Subcutaneous abdominal adipose tissue (tissue), 5 donors: ENCODE results near the gene CDH19.

Experiments
- H3K27ac ChIP-seq: one replicate; pipeline ENCODE4 v1.7.0; 2013; ENCODE audit warnings: low read depth, mild to moderate bottlenecking, inconsistent platforms, low read length, moderate library complexity
- H3K27me3 ChIP-seq, 5 donors: one replicate each; pipeline ENCODE4 v1.7.0; 2013; ENCODE audit warnings: low read length in 5 of 5, inconsistent platforms in 1 of 5; ENCODE audit not compliant: control insufficient read depth in 5 of 5, insufficient read depth in 4 of 5
- H3K36me3 ChIP-seq, 5 donors: one replicate each; pipeline ENCODE4 v1.7.0; 2013; ENCODE audit warnings: low read length in 5 of 5; ENCODE audit not compliant: control insufficient read depth in 5 of 5, insufficient read depth in 5 of 5
- H3K4me1 ChIP-seq, 5 donors: one replicate each; pipeline ENCODE4 v1.7.0; 2013; ENCODE audit warnings: low read length in 5 of 5, mild to moderate bottlenecking in 3 of 5, moderate library complexity in 1 of 5; ENCODE audit not compliant: control insufficient read depth in 5 of 5, insufficient read depth in 5 of 5
- H3K4me3 ChIP-seq, 5 donors: one replicate each; pipeline ENCODE4 v1.7.0; 2013; ENCODE audit warnings: low read length in 5 of 5, low read depth in 1 of 5
- H3K9ac ChIP-seq, 5 donors: one replicate each; pipeline ENCODE4 v1.7.0; 2013; ENCODE audit warnings: low read length in 5 of 5, mild to moderate bottlenecking in 4 of 5, moderate library complexity in 3 of 5
- H3K9me3 ChIP-seq, 5 donors: one replicate each; pipeline ENCODE4 v1.7.0; 2013; ENCODE audit warnings: low read length in 5 of 5; ENCODE audit not compliant: control insufficient read depth in 5 of 5
- donor health status: healthy.
- donor health status: healthy.
- donor health status: healthy.
- donor health status: healthy.
- donor health status: healthy.

Gene CDH19

GRCh38 chr18:66534110-66534509 lies 69.8 kb downstream of the CDH19 start:
- Histone ChIP-seq H3K27ac (no peak overlapping the region), H3K9ac (no peak overlapping the region), H3K9me3 (no peaks in the 10 kb centered on the region), H3K27me3 (no peaks in the 10 kb centered on the region), H3K4me1 (no peaks in the 10 kb centered on the region), H3K4me3 (no peak overlapping the region), H3K36me3 (no peaks in the 10 kb centered on the region)

DNA sequence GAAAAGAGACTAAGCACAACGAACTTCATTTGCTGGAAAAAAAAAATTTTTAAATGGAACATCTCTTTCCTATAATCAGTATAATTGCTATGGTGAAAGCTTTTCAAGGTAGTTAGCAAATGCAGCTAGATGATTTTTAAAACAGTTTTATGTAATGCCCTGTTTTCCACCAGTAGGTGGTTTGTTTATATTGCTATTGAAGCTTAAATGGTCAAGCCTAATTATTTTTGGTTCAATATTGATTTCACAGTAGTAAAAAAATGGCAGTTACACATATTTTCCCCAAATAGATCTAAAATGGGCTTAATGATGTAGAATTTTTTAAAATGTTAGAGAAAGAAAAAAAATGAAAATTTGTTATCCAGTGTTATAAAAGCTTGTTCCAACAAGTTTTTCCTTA lies 70.2 kb downstream of the CDH19 start:
- no peak overlapping the region for H3K9ac ChIP-seq
- no peak overlapping the region for H3K4me3 ChIP-seq
- H3K36me3 ChIP-seq = no peaks in the 10 kb centered on the region
- H3K27me3 ChIP-seq = no peaks in the 10 kb centered on the region
- H3K4me1 ChIP-seq = no peaks in the 10 kb centered on the region
- no peaks in the 10 kb centered on the region for H3K9me3 ChIP-seq
- H3K27ac ChIP-seq = no peak overlapping the region

DNA sequence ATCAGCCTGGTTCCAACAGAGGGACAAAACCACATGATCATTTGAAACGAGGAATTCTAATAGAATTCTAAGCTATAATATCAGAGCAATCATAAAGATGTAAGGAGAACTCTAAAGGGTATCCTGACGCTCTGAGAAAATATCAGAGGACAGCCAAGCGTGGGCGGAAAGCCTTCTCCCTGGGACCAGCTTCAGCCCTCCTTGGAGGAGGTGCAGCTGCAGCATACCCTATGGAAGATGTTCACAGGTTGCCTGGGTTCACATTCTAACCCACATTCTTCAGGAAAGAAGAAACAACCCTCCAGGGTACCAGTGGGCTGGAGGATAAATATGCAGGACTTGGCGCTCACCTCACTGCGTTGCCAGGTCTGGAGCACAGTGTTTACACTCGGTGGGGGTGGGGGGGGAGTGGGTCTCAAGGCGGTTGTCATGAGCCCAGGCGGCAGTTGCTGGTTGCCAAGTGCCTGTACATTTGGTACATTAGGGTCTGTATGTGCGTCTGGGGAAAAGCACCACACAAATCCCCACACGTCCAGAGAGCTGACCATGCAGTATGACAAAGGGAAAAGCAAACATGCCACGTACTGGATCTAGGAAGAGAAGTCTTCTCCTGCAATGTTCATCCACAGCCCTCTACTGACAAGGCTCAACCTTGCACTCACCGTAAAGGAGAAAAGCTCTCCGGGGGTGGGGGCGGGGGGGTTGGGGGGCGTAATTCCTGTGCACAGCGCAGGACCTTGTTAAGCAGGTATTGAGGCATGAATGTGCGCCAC lies 80.5 kb downstream of the CDH19 start:
- no peaks in the 10 kb centered on the region for H3K4me1 ChIP-seq
- H3K27me3 ChIP-seq = no peaks in the 10 kb centered on the region
- H3K36me3 ChIP-seq = no peaks in the 10 kb centered on the region
- H3K4me3 ChIP-seq = no peak overlapping the region
- H3K9me3 ChIP-seq = no peaks in the 10 kb centered on the region
- H3K9ac ChIP-seq = no peak overlapping the region
- no peak overlapping the region for H3K27ac ChIP-seq

DNA sequence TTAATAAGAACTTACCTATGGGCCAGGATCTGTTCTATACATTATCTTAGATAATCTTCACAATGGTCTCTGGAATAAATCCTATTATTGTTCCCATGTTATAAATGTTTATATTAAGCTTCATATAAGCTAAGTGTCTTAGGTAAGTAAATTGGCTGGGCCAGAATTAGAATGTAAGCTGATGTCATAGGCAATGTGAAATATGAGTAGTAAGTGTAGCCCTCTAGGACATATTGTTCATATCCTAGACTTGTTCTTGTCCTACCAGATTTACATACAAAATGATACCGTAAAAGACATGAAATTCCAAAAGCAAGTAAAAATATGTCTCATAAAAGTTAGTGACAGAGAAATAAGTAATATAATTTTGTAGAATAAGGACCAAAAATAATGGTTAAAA lies 89.9 kb downstream of the CDH19 start:
- Histone ChIP-seq H3K36me3 (no peaks in the 10 kb centered on the region), H3K27me3 (no peaks in the 10 kb centered on the region), H3K4me1 (no peaks in the 10 kb centered on the region), H3K4me3 (no peak overlapping the region), H3K9ac (no peak overlapping the region), H3K9me3 (no peaks in the 10 kb centered on the region), H3K27ac (no peak overlapping the region)

- Histone ChIP-seq H3K9ac (no peak overlapping the region), H3K4me3 (no peak overlapping the region), H3K9me3 (no peaks in the 10 kb centered on the region), H3K27ac (no peak overlapping the region), H3K36me3 (no peaks in the 10 kb centered on the region), H3K4me1 (no peaks in the 10 kb centered on the region), H3K27me3 (no peaks in the 10 kb centered on the region)
These were observed 92.1 kb downstream of the CDH19 start for GRCh38 chr18:66511792-66512191.

GRCh38 chr18:66511289-66511688 lies 92.6 kb downstream of the CDH19 start:
- H3K27ac ChIP-seq = no peak overlapping the region
- no peaks in the 10 kb centered on the region for H3K27me3 ChIP-seq
- no peaks in the 10 kb centered on the region for H3K9me3 ChIP-seq
- no peaks in the 10 kb centered on the region for H3K4me1 ChIP-seq
- no peaks in the 10 kb centered on the region for H3K36me3 ChIP-seq
- no peak overlapping the region for H3K4me3 ChIP-seq
- H3K9ac ChIP-seq = no peak overlapping the region

GRCh38 chr18:66510357-66511045 lies 93.4 kb downstream of the CDH19 start:
- no peaks in the 10 kb centered on the region for H3K9me3 ChIP-seq
- H3K27me3 ChIP-seq = no peaks in the 10 kb centered on the region
- no peaks in the 10 kb centered on the region for H3K4me1 ChIP-seq
- H3K36me3 ChIP-seq = no peaks in the 10 kb centered on the region
- no peak overlapping the region for H3K4me3 ChIP-seq
- no peak overlapping the region for H3K9ac ChIP-seq
- H3K27ac ChIP-seq = no peak overlapping the region

- Histone ChIP-seq H3K4me1 (no peaks in the 10 kb centered on the region), H3K9ac (no peak overlapping the region), H3K27me3 (no peaks in the 10 kb centered on the region), H3K4me3 (no peak overlapping the region), H3K36me3 (no peaks in the 10 kb centered on the region), H3K9me3 (no peaks in the 10 kb centered on the region), H3K27ac (no peak overlapping the region)
These were observed 95.0 kb downstream of the CDH19 start for GRCh38 chr18:66508937-66509336.

DNA sequence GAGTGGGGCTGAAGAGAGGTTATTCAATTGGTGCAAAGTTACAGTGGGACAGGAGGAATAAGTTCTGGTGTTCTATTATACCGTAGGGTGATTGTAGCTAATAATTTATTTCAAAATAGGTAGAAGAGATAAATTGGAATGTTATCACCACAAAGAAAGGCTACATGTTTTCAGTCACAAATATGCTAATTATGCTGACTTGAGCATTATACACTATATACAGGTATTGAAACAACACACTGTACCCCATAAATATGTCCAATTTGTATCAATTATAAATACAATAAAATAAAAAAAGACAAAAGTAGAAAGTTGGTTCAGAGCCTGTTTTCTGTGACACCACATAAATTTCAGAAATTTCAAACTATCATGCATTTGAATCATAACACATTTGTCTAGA lies 97.7 kb downstream of the CDH19 start:
- Histone ChIP-seq H3K4me1 (no peaks in the 10 kb centered on the region), H3K9me3 (no peaks in the 10 kb centered on the region), H3K27me3 (no peaks in the 10 kb centered on the region), H3K9ac (no peak overlapping the region), H3K4me3 (no peak overlapping the region), H3K36me3 (no peaks in the 10 kb centered on the region), H3K27ac (no peak overlapping the region)

DNA sequence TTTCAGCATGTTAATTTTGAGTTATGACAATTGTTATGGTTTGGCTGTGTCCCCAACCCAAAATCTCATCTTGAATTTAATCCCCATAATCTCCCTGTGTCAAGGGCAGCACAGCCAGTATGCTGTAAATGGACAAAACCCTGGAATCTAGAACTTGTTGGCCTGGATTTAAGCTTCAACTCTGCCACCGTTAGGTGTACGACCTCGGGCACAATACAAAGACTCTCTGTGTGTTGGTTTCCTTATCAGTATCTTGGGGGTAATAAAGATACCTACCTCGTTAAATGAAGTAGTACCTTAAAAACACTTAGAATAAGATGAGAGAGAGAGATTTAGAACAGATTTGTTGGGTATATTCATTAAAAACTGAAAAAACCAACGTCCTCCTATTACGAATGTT lies 106.5 kb downstream of the CDH19 start:
- no peak overlapping the region for H3K27ac ChIP-seq
- no peaks in the 10 kb centered on the region for H3K36me3 ChIP-seq
- H3K4me1 ChIP-seq = no peaks in the 10 kb centered on the region
- H3K4me3 ChIP-seq = no peak overlapping the region
- no peaks in the 10 kb centered on the region for H3K9me3 ChIP-seq
- no peaks in the 10 kb centered on the region for H3K27me3 ChIP-seq
- no peak overlapping the region for H3K9ac ChIP-seq
